ENCODE data around the gene CACHD1.
"Not testable (repeated sequence)": the region's sequence is repeated elsewhere in the genome, so short reads cannot be mapped to it uniquely, and the experiment has no call there.

The CACHD1 gene

GRCh38 chr1:64581135-64581842 is 111.4 kb downstream of the CACHD1 start:
- DNase-seq = no peak

- no peak for DNase-seq
Measured at GRCh38 chr1:64581843-64582185, 111.9 kb downstream of the CACHD1 start.

- DNase-seq = no peak
Measured at GRCh38 chr1:64584479-64584878, 114.5 kb downstream of the CACHD1 start.

- DNase-seq = no peak
Measured at GRCh38 chr1:64588876-64589275, 118.9 kb downstream of the CACHD1 start.

- no peak for DNase-seq
Measured at GRCh38 chr1:64590316-64590715, 120.4 kb downstream of the CACHD1 start.

- DNase-seq = no peak
Measured at GRCh38 chr1:64594446-64594845, 124.5 kb downstream of the CACHD1 start.

GRCh38 chr1:64595871-64596515 is 126.1 kb downstream of the CACHD1 start:
- DNase-seq = no peak

DNA sequence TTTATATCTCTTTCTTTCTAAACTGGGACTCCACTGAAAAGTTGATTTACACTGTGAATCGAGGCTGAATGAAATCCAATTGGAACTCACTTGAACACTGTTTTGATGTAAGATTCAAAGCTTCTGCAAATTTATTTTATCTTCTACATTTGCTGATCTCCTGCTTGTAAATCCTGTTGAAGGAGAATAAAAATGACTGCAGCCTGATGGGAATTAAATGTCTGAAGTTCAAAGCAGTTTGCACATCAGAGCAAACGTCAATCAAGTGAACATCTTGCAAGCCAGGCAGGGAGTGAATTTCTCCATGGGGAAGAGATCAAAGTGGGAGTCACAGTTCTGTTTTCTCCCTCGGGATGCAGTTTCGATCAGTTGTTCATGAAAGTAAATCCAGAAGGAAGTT is 127.2 kb downstream of the CACHD1 start:
- DNase-seq = no peak

- no peak for DNase-seq
Measured at GRCh38 chr1:64598100-64598571, 128.2 kb downstream of the CACHD1 start.

- DNase-seq = no peak
Measured at GRCh38 chr1:64599242-64599641, 129.3 kb downstream of the CACHD1 start.

DNA sequence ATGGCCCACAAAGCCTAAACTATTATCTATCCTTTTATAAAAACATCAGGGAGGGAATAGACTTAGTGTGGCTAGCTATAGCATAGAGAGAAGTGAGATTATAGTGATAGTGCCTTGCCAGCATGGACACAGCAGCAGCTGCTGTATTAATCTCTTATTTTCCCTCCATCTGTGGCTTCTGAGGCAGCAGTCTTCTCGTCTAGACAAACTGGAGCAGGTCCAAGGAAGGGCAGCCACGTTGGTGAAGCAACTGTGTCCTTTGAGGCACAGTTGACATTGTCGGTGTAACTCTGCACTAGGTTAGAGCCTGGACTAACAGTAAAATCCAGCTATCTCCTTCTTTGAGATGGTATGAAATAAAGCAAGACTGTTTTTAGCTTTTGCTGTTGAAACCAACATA is 131.3 kb downstream of the CACHD1 start:
- DNase-seq = no peak

GRCh38 chr1:64608005-64608650 is 138.2 kb downstream of the CACHD1 start:
- no peak for DNase-seq

GRCh38 chr1:64608651-64609048 is 138.7 kb downstream of the CACHD1 start:
- no peak for DNase-seq

DNA sequence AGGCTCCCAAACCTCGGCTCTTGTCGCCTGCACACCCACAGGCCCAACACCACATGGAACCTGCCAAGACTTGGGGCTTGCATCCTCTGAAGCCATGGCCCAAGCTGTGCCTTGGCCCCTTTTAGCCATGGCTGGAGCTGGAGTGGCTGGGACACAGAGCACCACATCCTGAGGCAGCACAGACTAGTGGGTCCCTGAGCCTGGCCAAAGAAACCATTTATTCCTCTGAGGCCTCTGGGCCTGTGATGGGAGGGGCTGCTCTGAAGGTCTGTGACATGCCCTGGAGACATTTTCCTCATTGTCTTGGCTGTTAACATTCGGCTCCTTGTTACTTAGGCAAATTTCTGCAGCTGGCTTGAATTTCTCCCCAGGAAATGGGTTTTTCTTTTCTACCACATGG is 141.0 kb downstream of the CACHD1 start:
- DNase-seq = not testable (repeated sequence)

- DNase-seq = no peak
Measured at GRCh38 chr1:64616039-64616438, 146.1 kb downstream of the CACHD1 start.

GRCh38 chr1:64623750-64624191 is 153.8 kb downstream of the CACHD1 start:
- DNase-seq = peak in 1 of 58 donors; percentile 9

- DNase-seq = no peak
Measured at GRCh38 chr1:64624218-64624713, 154.3 kb downstream of the CACHD1 start.

GRCh38 chr1:64624808-64625207 is 154.9 kb downstream of the CACHD1 start:
- no peak for DNase-seq

DNA sequence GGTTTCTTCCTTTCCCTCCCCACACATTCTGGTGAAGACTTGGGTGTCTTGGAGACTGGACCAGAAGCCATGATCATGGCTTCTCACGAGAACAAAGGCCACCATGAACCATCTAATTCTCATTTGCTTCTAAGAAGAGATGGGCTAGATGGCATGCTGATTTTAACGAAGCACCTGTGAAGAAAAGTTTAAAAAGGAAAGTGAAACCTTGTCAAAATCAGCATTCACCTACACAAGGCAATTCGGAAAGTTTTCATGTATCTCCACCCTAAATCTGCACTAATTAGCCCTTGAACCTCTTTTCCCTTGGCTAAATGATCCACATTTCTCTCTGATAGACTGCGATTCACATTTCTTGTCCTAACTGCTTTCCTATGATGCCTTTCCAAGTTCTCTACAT is 160.7 kb downstream of the CACHD1 start:
- DNase-seq = no peak

GRCh38 chr1:64631346-64632034 is 161.6 kb downstream of the CACHD1 start:
- peak in 36 of 58 donors; percentile 4 to 83 (median 26) for DNase-seq

DNA sequence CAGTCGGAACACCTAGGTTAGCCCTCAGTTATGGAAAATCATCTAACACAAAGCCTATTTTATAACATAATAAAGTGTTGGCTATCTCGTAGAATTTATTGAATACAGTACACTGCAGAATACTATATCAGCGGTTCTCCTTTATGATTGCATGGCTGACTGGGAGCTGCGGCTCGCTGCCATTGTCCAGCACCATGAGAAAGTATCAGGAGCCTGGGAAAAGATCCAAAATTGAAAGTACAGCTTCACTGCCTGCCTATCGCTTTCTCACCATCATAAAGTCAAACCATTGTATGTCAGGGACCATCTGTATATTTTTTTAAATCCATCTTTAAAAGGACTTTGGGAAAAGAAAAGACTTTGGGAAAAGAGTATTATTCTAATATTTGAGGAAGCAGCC is 163.0 kb downstream of the CACHD1 start:
- DNase-seq = no peak

DNA sequence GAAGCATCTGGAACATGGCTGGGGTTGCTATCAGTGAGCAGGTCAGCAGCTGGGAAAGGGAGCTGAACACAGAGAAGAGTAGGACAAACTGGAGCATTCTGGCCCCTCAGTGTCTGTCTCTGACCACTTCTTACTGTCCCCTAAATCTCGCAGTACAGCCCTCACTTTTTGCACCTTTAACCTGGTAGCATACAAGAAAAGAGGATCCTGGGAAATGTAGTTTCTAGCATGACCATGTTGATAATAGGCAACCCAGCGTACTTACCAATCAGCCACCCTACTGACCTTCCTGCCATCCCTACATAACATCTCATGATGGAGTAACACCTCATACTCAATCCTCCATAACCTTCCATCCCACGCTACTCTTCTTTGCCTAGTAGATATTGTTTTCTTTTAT is 175.8 kb downstream of the CACHD1 start:
- no peak for DNase-seq
